GM18511 (cell line): ENCODE measurements around the gene TRHDE.

Experiments
- ATAC-seq: cut with Tn5 transposase; IDR thresholded peaks from one replicate; pipeline ENCODE4 v1.9.1; 2021; ENCODE audit warnings: mild to moderate bottlenecking, moderate library complexity; ENCODE audit not compliant: unreplicated experiment

TRHDE gene

DNA sequence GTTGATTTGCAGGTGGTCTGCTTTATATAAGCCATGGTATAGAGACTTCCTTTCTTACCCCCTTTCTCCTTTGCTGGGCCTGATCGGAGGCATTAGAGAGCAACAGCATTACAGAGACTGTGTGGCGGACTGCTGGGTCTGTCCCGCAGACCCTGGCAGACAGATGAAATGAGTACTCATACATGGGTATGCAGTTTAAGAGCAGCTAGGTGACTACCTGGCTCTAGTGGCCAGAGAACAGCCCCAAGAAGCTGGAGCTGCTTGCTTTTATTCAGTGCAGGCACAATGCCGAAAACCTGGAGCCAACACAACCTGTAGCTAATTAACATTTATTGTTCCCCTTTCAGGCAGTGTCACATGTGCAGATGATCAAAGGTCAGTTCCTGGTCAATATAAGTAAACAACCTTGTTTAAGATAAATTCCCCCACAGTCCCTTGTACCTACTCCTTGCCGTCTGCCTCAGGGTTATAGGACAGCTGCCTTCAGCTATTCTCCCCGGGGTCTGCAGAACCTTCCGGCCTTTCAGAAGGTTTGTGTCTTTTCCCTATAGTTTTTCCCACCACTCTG is 160.0 kb downstream of the TRHDE start:
- ATAC-seq, result no peak

DNA sequence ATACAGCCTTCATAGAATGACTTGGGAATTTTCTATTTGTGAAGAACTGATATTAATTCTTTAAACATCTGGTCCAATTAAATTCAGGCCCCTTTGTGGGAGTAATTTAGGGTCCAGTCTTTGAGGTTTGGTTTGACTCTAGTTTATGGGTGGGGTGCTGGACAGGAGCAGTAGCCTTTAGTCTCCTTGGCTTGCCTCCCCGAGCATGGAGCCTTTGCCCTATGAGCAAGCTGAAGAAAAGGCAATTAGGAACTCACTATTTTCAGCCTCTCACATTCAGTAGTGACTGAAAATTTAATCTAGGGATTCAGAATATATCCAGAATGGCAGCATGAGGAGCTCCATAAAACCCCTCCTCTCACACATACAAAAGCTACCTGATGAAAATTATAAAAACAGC is 161.1 kb downstream of the TRHDE start:
- no peak for ATAC-seq

DNA sequence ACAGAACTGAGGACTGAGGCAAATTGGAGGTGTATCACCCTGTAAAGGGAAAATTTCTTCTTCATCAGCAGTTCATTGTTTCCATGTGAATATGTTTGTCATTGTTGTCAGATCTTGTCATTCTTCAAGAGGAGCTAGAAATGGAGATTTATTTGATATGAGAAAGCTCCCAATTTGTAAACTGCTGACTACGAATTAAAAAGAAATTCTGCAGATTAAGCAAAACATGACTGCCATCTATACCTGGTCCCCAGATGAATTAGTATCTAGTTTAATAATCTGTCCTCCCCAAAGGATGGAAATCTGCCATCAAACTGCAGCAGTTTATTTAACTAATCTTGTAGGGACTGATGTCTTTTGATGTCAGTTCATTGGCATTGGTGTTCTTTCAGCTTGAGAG is 162.8 kb downstream of the TRHDE start:
- ATAC-seq, result no peak

DNA sequence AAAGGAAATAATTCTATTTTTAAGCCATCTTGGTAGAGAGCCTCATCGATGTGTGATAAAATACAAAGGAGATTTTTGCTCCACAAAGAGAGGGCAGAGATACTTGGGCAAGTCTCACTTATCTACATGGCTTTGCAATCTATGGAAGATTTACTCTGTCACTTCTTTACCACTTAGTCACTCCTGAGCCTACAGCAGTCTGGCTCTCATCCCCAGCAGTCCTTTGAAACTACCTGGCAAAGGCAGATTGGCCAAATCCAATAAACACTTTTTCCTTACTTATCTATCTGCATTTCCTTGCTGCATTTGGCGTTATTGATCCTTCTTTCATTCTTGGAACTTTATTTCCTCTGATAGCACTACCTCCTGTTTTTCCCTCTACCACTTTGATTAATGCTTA is 170.0 kb downstream of the TRHDE start:
- no peak for ATAC-seq

DNA sequence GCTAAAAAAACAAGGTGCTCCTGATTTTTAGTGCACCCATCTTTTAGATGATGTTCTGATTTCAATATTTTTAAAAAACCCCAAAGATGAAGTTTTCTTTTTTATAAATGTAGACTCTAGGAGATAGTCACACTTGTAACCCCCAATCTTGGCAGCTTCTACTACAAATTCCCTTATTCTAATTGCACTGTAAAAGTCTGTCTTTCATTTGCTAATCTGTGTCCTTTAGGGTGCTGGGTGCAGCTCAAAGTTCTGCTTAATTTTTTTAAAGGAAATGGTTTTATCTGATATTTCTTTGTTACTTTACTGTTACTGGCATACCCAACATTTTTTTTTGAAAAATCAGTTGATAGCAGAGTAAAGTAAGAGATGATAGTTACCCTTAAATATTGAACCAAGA is 172.0 kb downstream of the TRHDE start:
- no peak for ATAC-seq

DNA sequence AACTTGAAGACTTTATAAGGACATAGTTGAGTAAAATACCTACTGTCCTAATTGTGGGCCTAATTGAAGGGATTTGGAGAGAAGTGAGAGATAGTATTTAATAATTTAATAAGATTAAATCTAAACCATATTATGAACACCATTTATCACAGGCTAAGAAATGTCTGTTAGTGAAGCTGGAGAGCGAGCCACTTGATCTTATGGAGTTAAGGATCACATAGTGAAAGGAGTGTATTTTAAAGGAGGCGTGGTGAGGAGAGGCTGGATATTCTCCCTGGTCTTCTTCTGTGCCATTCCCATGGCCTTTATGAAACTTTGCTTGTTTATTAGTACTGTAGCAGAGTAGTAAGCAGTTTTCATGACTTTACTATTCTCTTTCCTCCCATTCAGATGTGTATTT is 172.4 kb downstream of the TRHDE start:
- no peak for ATAC-seq

DNA sequence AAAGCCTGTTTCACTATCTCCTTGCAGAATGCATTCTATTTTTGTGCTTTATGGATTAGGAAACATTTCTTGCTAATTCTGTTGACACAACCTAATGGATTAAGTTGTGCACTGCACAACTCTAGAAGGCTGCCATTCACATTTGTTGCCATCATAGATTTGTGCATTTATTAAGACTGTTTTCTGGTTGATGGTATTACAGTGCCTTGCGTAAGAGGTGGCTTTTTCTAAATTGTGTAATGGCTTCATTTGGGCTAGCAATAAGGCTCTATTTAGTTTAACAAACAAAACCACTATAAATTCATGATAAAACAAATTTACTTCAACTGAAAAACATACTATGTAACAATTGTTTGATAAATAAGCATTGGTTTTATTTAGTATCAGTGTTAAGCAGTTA is 175.9 kb downstream of the TRHDE start:
- ATAC-seq, result no peak

DNA sequence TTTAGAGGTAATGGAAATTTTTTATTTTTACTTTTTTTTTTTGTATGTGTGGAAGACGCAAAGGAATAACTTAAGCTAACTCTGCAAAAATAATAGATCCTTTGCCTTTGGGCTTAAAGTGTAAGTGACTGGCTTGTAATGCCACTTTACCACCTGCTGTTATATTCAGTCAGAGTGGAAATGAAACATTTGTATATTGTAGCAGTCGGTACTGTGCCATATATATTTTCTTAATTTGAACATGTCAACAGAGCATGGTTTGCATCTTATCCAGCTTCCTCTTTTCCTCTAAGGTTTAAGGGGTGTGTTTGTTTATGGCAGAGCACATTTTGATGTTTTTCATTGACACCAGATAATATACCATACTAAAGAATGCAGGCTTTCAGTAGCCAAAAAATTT is 176.6 kb downstream of the TRHDE start:
- ATAC-seq, result no peak

DNA sequence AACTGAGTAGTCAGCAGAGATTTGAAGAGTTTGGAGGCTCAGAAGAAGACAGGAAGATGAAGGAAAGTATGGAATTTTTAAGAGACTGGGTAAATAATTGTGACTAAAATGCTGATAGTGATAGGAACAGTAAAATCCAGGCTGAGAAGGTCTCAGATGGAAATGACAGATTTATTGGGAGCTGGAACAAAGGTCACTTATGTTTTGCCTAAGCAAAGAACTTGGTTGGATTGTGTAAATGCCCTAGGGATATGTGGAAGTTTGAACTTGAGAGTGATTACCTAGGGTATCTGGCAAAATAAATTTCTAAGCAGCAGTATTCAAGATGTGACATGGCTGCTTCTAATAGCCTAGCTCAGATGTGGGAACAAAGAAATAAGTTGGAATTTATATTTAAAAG is 180.9 kb downstream of the TRHDE start:
- ATAC-seq, result no peak

DNA sequence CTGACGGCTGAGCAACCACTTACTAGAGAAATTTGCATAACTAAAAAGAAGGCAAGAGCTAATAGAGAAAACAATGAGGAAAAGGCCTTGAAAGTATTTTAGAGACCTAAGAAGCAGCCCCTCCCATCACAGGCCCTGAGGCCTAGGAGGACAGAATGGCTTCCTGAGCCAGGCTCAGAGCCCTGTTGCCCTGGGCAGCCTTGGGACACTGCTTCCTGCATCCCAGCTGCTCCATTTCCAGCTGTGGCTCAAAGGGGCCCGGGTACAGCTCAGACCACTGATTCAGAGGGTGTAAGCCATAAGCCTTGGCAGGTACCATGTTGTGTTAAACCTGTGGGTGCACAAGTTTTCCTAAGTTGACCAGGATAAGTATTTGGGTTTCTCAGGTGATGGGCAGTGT is 181.4 kb downstream of the TRHDE start:
- ATAC-seq, result no peak

DNA sequence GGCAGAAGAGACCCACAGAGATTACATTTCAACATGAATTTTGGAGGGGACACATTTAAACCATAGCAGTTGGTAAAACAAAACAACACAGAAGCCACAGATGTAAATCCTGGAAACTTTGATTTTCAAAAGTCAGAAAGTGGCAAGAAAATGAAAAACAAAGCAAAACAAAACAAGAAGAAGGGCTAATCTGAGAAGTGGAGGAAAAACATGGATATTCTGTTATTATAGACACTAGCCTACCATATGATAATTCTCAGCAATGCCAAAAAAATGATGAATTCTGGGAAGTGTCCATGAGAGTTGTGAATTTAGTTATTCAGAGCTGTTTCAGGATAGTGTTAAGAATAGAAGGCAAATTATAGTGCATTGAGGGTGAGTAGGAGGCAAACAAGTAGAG is 192.3 kb downstream of the TRHDE start:
- ATAC-seq, result no peak

DNA sequence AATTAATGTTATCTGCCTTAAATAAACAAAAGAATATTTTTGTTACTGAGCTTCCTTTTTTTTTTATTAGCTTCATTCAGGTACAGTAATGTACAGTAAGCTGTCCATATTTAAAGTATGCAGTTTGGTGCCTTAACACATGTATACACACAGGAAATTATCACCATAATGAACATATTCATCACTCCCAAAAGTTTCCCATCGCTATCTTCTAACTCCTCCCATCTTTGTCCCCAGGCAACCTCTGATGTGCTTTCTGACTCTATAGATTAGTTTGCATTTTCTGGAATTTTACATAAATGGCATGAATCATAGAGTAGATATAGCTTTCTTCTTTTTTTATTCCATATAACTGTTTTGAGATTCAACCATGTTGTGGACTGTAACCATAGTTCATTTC is 193.0 kb downstream of the TRHDE start:
- ATAC-seq, result no peak

DNA sequence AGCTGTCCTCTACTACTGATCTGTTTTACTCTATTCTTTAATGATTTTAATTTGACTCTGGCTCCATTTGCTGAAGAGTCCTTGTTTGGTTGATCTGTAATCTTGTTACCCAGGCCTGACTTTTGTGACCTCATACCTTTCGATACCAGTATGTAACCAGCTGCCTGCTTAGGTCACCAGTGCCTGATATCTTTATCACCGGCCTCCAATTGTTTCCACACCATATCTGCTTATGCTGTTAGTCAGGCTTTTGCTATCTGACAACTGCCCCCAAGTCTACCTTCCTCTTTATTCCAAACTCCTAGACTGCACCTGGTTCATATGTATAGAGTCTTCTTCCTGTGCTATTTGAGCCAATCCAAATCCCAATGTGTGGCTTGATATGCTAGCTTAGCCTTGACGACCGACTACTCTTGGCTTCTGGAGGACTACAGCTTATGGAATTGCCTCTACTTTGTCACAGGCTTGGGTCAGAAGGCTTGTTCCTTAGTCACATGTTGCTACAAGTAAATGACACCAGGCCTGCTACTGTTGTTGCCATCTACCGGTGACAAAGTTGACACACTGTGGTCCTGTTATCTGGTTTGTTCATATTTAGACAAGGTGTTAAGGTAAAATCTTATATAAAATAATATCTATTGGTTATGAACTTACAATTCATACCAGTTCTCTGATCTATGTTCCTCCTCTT is 193.9 kb downstream of the TRHDE start:
- no peak for ATAC-seq

DNA sequence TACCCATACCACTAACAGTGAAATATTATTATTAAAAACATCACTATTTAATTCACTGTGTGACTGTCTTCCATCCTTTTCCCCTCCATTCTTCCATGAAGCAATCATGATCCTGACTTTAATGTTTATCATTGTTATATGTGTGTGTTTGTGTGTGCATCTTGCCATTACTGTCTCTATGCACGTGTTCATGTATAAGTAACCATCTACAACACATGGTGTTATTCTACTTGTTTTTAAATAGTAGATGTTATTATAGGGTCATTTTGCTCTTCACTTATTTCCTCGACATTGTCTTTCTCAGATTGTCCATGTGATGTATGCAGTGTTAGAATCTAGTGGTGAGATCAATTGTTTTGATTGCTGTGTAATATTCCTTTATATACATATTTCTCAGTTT is 195.8 kb downstream of the TRHDE start:
- no peak for ATAC-seq

DNA sequence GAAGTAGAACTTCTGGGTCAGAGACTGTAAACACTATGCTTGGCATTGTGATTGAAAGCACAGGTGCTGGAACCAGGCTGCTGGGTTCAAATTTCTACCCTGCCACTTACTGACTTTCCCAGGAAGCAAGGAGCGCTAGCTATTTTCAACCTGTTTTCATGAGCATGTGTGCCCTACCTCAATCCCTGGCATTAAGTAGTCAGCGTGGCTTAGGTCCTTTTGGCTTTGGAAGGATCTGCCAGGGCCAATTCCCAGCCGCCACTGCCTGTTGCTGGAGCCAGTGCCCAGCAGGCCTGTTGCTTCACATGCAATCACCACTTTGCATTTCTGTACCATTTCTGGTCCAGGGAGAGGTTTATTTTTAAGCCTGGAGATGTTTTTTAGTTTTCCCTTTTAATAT is 196.3 kb downstream of the TRHDE start:
- no peak for ATAC-seq

DNA sequence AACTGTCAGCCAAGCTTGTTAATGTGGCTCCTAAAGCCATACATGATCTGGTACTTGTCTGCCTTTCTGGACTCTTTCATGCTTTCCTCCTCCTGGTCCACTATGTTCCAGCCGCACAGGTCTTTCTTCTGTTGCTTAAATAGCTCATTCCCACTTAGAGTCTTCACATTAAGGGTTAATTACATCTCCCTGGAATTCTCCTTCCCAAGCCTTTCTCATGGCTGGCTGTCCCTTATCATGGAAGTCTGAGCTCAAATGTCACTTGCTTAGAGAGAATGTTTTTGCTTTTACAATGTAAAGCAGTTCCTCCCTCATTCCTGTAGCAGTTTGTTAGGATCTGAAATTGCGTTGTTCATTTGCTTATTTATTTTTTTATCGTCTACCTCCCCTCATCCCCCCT is 199.6 kb downstream of the TRHDE start:
- ATAC-seq, result no peak

DNA sequence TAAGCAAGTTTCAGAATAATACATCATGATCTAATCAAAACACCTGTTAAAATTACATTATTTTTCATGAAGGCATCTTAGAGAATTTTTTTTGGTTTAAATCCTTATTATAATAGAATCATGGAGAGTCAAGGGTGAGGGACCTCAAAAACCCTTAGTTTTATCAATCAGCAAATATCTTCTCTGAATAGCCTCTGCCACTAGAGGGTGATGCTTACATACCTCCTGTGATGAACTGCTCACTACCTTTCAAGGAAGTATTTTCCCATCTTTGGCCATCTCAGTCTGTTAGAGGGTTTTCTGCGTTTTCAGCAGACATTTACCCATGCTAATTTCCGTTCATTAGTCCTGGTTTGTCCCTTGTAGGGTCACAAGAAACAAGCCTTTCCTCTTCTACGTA is 200.2 kb downstream of the TRHDE start:
- ATAC-seq, result no peak

DNA sequence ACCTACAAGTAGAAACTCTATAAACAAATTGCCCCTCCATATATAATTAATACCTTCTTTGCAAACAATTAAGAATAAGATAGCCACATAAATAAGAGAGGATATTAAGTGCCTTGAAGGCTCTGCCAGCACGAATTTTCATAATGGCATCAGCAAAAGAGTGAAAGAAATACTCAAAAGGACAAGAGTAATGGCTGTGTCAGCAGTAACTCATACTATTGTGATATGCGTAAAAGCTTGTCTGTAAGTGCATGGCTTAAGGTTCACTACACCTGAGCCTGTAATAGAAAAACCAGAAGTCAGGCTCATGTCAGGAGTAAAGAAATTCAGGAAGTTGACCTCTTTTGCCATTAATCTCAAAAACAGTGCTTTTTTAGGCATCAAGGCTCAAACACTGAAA is 204.1 kb downstream of the TRHDE start:
- no peak for ATAC-seq

DNA sequence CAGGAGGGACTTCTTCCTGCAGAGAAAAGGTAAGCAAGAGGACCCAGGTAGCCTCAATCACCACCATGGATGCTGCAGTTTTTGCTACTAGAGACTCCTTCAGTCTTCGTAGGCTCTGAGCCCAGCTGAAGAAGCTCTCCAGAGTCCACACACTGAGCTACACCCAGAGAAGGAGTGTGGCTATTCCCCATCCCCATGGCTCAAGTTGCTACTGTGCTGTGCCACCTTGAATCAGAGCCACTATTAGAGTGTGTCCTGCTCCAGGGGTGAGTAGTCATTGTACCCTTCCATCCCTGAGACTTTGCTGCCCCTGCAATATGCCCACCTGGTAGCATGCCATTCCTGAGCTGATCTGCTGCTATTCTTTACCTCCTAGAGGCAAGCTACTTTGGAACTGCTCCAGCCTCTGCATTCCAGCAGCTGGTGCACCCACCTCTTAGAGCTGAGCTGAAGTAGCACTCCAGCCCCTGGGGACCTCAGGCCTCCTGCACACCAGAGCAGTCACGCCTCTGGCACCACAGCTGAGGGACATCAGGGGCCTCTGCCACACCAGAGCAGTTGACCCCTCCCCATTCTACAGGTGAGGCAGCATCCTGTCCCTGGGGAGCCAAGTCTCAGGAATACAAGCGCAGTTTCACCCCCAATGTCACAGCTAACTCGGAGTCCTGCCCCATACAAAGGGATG is 213.0 kb downstream of the TRHDE start:
- ATAC-seq, result no peak

DNA sequence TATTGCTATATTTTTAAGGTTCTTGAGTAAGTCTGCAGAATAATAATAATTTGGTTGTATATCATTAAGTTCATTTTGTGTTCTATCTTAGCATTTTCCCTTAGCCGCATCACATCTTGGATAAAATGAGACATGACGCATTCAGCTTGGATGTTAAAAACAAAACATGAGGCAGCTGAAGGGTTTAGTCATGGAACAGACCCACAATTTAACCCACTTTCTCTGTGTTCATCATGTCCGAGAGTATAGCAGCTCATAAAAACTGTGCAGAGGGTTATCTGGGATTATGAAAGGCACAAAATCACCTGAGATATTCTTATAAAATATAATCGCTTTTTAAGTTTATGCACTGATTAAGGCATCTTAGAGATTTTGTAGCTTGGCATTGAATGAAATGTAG is 219.3 kb downstream of the TRHDE start:
- ATAC-seq, result no peak

DNA sequence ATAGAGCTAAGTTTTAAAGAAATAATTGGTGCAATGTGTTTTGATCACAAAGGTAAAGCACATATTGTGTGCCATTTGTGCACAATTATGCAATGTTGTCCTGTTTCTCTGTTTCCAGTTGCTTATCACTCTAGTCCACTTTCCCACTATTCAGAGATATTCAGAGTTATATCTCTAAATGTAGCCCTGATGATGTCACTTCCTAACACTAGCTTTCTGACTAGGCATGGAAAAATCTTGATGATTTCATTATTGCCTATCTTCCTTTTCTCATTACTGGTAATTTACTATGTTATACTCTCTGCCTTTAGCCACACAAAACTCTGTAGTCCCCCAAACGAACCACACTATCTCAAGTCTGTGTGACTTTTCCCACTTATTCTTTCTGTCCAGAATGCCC is 221.2 kb downstream of the TRHDE start:
- no peak for ATAC-seq

DNA sequence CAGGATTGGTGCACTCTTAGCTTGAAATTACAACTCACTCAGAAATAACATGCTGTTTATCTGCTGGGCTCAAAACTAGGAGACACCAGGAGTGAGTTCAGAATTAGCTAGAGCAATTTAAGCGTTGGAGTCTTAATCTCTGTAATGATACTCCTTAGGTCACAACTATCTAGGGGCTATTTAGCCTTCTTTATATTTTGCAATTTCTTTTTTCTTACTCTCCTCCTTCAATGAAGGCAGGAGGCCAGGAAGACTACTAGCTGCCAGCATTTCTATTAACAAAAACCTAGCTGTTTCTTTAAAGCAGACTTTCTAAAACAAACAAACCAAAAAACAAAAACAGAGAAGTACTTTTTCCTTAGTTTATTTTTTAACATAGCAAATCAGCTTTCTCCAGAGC is 226.2 kb downstream of the TRHDE start:
- ATAC-seq, result no peak

DNA sequence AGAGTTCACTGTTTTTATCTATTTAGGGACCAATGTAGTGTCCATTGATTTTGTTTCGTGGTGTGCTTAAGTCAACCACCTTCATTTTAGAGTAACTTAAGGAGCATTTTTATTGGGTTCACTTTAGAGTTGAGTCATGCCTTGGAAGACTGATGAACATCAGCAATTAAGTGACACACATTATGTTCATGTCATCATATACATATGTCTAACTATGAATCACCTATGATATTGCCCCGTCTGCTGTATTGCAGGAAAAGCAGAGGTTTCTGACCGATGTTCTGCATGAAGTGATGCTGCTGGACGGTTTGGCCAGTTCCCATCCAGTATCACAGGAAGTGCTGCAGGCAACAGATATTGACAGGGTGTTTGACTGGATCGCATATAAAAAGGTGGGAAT is 227.1 kb downstream of the TRHDE start:
- no peak for ATAC-seq
